ENCODE measurements around the gene LGALS7B.

DNA sequence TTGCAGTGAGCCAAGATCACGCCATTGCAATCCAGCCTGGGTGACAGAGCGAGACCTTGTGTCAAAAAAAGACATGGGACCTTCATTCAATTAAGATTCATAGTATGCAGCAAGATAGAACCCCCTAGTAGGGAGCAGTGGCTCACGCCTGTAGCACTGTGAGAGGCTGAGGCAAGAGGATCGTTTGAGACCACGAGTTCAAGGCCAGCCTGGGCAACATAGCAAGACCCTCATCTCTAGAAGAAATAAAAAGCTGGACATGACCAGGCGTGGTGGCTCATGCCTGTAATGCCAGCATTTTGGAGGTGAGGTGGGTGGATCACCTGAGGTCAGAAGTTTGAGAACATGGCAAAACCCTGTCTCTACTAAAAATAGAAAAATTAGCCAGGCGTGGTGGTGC, 8.6 kb upstream of the LGALS7B start:
- TF ChIP-seq ZNF362 (tag by site-specific recombination; IDR thresholded peaks at IDR 0.05), result no peak
- TF ChIP-seq KLF8 (tag by site-specific recombination; IDR thresholded peaks at IDR 0.05), result no peak
- no peak for TF ChIP-seq ZNF549 (tag by site-specific recombination; IDR thresholded peaks at IDR 0.05)
- TF ChIP-seq ZNF140 (tag by site-specific recombination; IDR thresholded peaks at IDR 0.05), result no peak
- TF ChIP-seq ZBTB1 (tag by site-specific recombination; IDR thresholded peaks at IDR 0.05), result no peak
- TF ChIP-seq ZNF174 (tag by site-specific recombination; IDR thresholded peaks at IDR 0.05), result no peak
- TF ChIP-seq ZBTB48 (tag by site-specific recombination; IDR thresholded peaks at IDR 0.05), result no peak
- no peak for TF ChIP-seq ZNF521 (tag by site-specific recombination; IDR thresholded peaks at IDR 0.05)
- TF ChIP-seq, protein P1, sequence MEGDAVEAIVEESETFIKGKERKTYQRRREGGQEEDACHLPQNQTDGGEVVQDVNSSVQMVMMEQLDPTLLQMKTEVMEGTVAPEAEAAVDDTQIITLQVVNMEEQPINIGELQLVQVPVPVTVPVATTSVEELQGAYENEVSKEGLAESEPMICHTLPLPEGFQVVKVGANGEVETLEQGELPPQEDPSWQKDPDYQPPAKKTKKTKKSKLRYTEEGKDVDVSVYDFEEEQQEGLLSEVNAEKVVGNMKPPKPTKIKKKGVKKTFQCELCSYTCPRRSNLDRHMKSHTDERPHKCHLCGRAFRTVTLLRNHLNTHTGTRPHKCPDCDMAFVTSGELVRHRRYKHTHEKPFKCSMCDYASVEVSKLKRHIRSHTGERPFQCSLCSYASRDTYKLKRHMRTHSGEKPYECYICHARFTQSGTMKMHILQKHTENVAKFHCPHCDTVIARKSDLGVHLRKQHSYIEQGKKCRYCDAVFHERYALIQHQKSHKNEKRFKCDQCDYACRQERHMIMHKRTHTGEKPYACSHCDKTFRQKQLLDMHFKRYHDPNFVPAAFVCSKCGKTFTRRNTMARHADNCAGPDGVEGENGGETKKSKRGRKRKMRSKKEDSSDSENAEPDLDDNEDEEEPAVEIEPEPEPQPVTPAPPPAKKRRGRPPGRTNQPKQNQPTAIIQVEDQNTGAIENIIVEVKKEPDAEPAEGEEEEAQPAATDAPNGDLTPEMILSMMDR (tag by site-specific recombination; IDR thresholded peaks at IDR 0.05), result no peak
- no peak for TF ChIP-seq ZNF777 (tag by site-specific recombination; IDR thresholded peaks at IDR 0.05; ENCODE audit: borderline replicate concordance)
- TF ChIP-seq, protein P2, sequence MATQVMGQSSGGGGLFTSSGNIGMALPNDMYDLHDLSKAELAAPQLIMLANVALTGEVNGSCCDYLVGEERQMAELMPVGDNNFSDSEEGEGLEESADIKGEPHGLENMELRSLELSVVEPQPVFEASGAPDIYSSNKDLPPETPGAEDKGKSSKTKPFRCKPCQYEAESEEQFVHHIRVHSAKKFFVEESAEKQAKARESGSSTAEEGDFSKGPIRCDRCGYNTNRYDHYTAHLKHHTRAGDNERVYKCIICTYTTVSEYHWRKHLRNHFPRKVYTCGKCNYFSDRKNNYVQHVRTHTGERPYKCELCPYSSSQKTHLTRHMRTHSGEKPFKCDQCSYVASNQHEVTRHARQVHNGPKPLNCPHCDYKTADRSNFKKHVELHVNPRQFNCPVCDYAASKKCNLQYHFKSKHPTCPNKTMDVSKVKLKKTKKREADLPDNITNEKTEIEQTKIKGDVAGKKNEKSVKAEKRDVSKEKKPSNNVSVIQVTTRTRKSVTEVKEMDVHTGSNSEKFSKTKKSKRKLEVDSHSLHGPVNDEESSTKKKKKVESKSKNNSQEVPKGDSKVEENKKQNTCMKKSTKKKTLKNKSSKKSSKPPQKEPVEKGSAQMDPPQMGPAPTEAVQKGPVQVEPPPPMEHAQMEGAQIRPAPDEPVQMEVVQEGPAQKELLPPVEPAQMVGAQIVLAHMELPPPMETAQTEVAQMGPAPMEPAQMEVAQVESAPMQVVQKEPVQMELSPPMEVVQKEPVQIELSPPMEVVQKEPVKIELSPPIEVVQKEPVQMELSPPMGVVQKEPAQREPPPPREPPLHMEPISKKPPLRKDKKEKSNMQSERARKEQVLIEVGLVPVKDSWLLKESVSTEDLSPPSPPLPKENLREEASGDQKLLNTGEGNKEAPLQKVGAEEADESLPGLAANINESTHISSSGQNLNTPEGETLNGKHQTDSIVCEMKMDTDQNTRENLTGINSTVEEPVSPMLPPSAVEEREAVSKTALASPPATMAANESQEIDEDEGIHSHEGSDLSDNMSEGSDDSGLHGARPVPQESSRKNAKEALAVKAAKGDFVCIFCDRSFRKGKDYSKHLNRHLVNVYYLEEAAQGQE (tag by site-specific recombination; IDR thresholded peaks at IDR 0.05), result no peak
- TF ChIP-seq ZBTB26 (tag by site-specific recombination; optimal IDR thresholded peaks at IDR 0.05), result no peak
- TF ChIP-seq YY1 (tag by site-specific recombination; IDR thresholded peaks at IDR 0.05), result no peak
